Transverse colon (tissue), 4 donors: ENCODE measurements around the gene SRSF3.

Experiments used
- EP300 ChIP-seq: sonication (generic); formaldehyde crosslinking; IDR thresholded peaks from one replicate; pipeline ENCODE4 v1.6.1; 2017; ENCODE audit warnings: antibody characterized with exemption, low read depth
- POLR2A ChIP-seq: fragments of 450-650 bp; IDR thresholded peaks from one replicate; pipeline ENCODE4 v1.6.1; 2016; ENCODE audit warnings: antibody characterized with exemption, mild to moderate bottlenecking, moderate library complexity
- POLR2AphosphoS5 ChIP-seq, 3 donors: sonication (generic); formaldehyde crosslinking; IDR thresholded peaks; one replicate each; pipeline ENCODE4 v1.6.1; 2016; ENCODE audit warnings: antibody characterized with exemption in 3 of 3
- TF ChIP-seq, protein P1 (sequence below), 5 experiments: fragments of 200-600 bp in 3 of 5; fragments of 450-650 bp in 2 of 5; sonication (generic) in 3 of 5; IDR thresholded peaks; 1 replicate in 2 of 5; 2 replicates in 3 of 5; pipeline ENCODE4 v1.5.1; 2016 to 2017; ENCODE audit warnings: antibody characterized with exemption in 5 of 5, inconsistent platforms in 3 of 5, mild to moderate bottlenecking in 2 of 5, moderate library complexity in 1 of 5

- TF ChIP-seq, protein P1, sequence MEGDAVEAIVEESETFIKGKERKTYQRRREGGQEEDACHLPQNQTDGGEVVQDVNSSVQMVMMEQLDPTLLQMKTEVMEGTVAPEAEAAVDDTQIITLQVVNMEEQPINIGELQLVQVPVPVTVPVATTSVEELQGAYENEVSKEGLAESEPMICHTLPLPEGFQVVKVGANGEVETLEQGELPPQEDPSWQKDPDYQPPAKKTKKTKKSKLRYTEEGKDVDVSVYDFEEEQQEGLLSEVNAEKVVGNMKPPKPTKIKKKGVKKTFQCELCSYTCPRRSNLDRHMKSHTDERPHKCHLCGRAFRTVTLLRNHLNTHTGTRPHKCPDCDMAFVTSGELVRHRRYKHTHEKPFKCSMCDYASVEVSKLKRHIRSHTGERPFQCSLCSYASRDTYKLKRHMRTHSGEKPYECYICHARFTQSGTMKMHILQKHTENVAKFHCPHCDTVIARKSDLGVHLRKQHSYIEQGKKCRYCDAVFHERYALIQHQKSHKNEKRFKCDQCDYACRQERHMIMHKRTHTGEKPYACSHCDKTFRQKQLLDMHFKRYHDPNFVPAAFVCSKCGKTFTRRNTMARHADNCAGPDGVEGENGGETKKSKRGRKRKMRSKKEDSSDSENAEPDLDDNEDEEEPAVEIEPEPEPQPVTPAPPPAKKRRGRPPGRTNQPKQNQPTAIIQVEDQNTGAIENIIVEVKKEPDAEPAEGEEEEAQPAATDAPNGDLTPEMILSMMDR (IDR thresholded peaks at IDR 0.05): no peak
- no peak for TF ChIP-seq POLR2A
- TF ChIP-seq EP300: no peak
- no peak for TF ChIP-seq POLR2AphosphoS5 (IDR thresholded peaks at IDR 0.05)
These were observed 42.7 kb downstream of the SRSF3 start for GRCh38 chr6:36636687-36637418.
